Type B pancreatic cell (in vitro differentiated cells): ENCODE data around the gene ATG9B. TPM values are rescaled to one million over a fixed set of nuclear protein-coding genes. Genes with fewer than 3 reads are reported as not detected.
A peak's percentile ranks its signal among the peaks of the same experiment; 100 is the strongest.

ENCODE experiments used
- DNase-seq: peaks from one replicate; pipeline ENCODE4 v3.0.0; 2021; ENCODE audit warnings: mixed read lengths; ENCODE audit not compliant: unreplicated experiment; ENCODE audit errors: extremely low spot score
- H3K27ac Mint-ChIP-seq: 2 replicates; pipeline ENCODE4 v1.8.0; 2021; ENCODE audit warnings: mild to moderate bottlenecking, mixed read lengths
- H3K27me3 Mint-ChIP-seq: 2 replicates; pipeline ENCODE4 v1.8.0; 2021; ENCODE audit warnings: mixed read lengths
- H3K36me3 Mint-ChIP-seq: 2 replicates; pipeline ENCODE4 v1.8.0; 2021; ENCODE audit warnings: mixed read lengths
- H3K4me1 Mint-ChIP-seq: one replicate; pipeline ENCODE4 v1.8.0; 2021; ENCODE audit warnings: mixed read lengths; ENCODE audit not compliant: unreplicated experiment
- H3K4me3 Mint-ChIP-seq: 2 replicates; pipeline ENCODE4 v1.8.0; 2021; ENCODE audit warnings: mild to moderate bottlenecking, mixed read lengths
- H3K9me3 Mint-ChIP-seq: 2 replicates; pipeline ENCODE4 v1.8.0; 2021; ENCODE audit warnings: mixed read lengths
- total RNA-seq: library from RNA; stranded (reverse); gene quantifications from 2 replicates; pipeline ENCODE4 v1.2.1, GENCODE V29; 2021; ENCODE audit warnings: low replicate concordance
- TF ChIP-seq, protein P1 (sequence below): fragments of 200-600 bp; sonication (generic); conservative IDR thresholded peaks from 2 replicates; pipeline ENCODE4 v1.5.0; 2021; ENCODE audit warnings: antibody characterized with exemption, mild to moderate bottlenecking

The ATG9B gene
- total RNA-seq, 1 donor from 2014 or later, result 33.8 TPM

DNA sequence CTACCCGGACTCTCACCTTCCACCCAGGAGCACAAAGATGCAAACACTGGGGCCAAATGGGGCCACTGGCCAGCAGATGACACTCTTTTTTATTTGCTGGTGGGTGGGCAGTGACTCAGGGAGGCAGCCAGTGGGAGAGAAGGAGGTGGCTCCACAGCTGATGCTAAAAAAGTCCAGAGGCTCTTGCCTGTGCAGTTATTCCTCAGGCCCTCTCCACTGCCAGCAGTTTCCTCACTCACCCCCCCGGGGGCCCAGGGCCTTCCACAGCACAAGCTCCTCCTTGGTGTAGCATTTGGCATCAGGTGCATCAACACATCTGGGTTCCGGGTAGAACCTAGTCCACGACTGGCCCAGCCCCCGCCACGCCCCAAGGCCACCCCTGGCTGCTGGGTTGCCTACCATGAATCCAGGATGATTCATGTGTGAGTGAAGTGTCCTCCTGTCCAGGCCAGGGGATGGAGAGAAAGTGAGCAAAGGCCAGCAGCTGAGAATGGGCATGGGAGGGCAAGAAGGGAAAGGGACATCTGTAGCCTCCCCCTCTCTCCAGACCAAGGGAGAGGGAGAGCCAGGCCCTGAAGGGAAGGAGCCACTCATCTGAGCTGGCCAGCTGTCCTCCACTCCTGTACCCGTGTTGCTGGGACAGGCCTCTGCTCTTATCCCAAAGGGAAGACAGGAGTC is 44.4 kb downstream of the ATG9B start:
- no peak for DNase-seq
- H3K9me3 Mint-ChIP-seq, result no peaks in the 10 kb centered on the region
- peak overlapping the region; percentile 31 for H3K4me3 Mint-ChIP-seq
- H3K4me1 Mint-ChIP-seq, result peaks cover 23% of the 10 kb centered on the region
- TF ChIP-seq, protein P1, sequence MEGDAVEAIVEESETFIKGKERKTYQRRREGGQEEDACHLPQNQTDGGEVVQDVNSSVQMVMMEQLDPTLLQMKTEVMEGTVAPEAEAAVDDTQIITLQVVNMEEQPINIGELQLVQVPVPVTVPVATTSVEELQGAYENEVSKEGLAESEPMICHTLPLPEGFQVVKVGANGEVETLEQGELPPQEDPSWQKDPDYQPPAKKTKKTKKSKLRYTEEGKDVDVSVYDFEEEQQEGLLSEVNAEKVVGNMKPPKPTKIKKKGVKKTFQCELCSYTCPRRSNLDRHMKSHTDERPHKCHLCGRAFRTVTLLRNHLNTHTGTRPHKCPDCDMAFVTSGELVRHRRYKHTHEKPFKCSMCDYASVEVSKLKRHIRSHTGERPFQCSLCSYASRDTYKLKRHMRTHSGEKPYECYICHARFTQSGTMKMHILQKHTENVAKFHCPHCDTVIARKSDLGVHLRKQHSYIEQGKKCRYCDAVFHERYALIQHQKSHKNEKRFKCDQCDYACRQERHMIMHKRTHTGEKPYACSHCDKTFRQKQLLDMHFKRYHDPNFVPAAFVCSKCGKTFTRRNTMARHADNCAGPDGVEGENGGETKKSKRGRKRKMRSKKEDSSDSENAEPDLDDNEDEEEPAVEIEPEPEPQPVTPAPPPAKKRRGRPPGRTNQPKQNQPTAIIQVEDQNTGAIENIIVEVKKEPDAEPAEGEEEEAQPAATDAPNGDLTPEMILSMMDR, result no peak
- H3K27ac Mint-ChIP-seq, result no peak overlapping the region
- H3K27me3 Mint-ChIP-seq, result peaks cover 75% of the 10 kb centered on the region
- no peaks in the 10 kb centered on the region for H3K36me3 Mint-ChIP-seq

DNA sequence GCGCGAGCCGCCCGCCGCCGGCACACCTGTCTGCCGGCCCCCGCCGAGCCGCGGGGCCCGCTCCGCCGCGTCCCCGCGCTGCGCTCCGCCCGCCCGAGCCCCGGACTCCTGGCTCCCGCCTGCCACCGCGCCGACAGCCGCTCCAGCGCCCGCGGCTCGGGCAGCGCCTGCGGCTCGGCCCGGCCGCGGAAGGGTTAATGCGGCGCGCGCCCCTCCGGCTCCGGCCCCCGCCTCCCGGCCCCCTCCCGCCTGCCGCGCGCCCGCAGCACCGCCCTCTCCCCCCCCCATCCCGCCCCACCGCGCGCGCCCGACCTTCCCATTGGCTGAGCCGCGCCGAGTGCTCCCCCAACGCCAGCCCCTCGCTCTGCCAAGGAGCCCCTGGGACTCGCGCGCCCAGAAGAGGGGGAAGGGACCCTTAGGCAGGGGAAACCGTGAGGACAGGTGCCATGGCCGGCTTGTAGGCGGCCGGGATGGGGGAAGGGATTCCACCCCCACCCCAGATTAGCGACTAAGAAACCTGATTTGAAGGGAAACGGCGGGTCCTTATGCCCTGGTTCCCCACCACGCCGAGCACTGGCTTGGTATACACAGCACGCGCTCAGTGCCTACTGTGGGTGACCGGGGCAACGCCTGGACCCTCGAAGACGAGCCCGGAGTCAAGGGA is 46.0 kb downstream of the ATG9B start, which contains the start of gene KCNH2:
Gene KCNH2, minus strand, starts transcription at position 196 of the 664 bp plus-strand sequence. CDS start 408 bp downstream, outside the sequence.
- H3K4me3 Mint-ChIP-seq, result peak within 1 kb of the TSS; percentile 90
- H3K27ac Mint-ChIP-seq, result peak within 1 kb of the TSS; percentile 75
- no peaks in the 10 kb centered on the region for H3K36me3 Mint-ChIP-seq
- no peak for DNase-seq
- H3K27me3 Mint-ChIP-seq, result peaks cover 69% of the 10 kb centered on the region
- TF ChIP-seq, protein P1, result no peak
- no peaks in the 10 kb centered on the region for H3K9me3 Mint-ChIP-seq
- peaks cover 23% of the 10 kb centered on the region for H3K4me1 Mint-ChIP-seq

DNA sequence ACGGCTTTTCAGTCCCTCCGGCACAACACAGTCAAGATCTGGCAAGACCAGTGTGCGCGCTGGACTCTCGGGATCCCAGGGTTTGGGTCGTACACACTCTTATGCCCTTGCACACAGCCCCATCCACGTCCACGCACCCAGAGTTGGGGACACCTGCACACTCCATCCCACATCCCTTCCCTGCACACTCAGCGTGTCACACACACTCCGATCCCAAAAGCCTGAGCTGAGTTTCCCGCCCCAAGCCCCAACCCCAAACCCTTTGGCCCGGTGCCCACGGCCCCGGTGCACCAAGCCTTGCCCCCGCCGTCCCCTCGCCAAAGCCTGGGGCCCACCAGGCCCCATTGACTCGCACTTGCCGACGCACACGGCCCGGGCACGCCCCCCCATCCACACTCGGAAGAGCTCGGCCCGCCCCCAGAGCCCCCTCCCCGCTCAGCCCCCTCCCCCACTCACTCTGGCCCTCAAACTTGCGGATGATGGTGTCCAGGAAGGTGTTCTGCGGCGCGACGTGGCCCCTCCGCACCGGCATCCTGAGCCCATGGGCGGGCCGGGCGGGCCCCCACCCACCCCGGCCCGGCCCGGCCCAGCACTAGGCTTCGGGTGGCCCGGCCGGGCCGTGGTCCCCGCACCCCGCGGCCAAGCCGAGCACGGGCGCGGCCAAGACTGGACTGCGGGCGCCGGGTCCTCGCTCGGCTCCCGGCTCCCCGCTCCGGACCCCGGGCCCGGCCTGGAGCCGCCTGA is 46.7 kb downstream of the ATG9B start:
- H3K27me3 Mint-ChIP-seq, result peaks cover 69% of the 10 kb centered on the region
- DNase-seq, result no peak
- no peaks in the 10 kb centered on the region for H3K36me3 Mint-ChIP-seq
- H3K4me3 Mint-ChIP-seq, result peak overlapping the region; percentile 90
- H3K4me1 Mint-ChIP-seq, result peaks cover 23% of the 10 kb centered on the region
- H3K27ac Mint-ChIP-seq, result peak overlapping the region; percentile 75
- no peaks in the 10 kb centered on the region for H3K9me3 Mint-ChIP-seq
- TF ChIP-seq, protein P1, result no peak

DNA sequence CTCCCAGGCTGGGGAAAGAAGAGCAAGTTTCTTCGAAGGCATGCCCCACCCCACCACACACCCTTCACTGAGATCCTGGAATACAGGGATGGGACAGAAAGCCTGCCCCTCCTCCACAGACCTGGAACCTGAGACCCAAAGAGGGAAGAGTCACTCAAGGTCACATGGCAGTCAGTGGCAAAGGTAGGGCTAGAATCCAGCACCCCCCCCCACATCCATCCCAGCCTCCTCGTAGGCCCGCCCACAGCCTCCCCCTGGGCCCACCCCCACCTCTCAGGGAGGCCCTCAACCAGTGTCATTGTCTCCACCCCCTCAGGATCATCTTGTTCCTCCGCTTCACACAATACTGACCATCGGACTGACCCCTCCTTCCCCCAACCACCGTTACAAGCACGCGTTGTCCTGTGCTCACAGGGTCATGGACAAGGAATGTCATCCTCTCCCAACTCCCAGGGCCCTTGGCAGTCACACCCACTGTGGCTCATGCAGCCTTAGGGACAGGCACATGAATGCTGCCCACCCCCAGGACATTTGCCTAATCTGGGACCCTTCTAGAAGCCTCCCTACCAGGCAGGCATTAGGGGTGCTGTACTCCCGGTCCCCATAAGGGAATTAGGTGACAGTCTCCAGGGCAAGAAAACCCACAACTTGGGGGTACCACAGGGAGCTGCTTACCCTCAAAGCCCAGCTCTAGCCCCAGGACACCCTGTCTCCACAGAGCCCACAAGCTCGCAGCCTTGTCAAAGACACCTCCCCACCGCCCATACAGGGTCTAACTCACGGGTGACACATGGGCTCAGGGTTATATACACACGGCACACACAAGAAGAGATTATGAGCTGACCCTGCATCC is 47.5 kb downstream of the ATG9B start:
- TF ChIP-seq, protein P1, result no peak
- H3K4me1 Mint-ChIP-seq, result peaks cover 27% of the 10 kb centered on the region
- no peaks in the 10 kb centered on the region for H3K9me3 Mint-ChIP-seq
- peaks cover 62% of the 10 kb centered on the region for H3K27me3 Mint-ChIP-seq
- H3K27ac Mint-ChIP-seq, result peak overlapping the region; percentile 75
- DNase-seq, result no peak
- no peaks in the 10 kb centered on the region for H3K36me3 Mint-ChIP-seq
- H3K4me3 Mint-ChIP-seq, result peak overlapping the region; percentile 90
